Raji (cell line): Measurements from ENCODE around the gene MTA1.

Experiments used
- POLR2A ChIP-seq: IDR thresholded peaks from 2 replicates; pipeline ENCODE4 v1.6.1; 2011; ENCODE audit warnings: low read depth, low read length, control low read depth; ENCODE audit not compliant: insufficient read depth

The MTA1 gene

DNA sequence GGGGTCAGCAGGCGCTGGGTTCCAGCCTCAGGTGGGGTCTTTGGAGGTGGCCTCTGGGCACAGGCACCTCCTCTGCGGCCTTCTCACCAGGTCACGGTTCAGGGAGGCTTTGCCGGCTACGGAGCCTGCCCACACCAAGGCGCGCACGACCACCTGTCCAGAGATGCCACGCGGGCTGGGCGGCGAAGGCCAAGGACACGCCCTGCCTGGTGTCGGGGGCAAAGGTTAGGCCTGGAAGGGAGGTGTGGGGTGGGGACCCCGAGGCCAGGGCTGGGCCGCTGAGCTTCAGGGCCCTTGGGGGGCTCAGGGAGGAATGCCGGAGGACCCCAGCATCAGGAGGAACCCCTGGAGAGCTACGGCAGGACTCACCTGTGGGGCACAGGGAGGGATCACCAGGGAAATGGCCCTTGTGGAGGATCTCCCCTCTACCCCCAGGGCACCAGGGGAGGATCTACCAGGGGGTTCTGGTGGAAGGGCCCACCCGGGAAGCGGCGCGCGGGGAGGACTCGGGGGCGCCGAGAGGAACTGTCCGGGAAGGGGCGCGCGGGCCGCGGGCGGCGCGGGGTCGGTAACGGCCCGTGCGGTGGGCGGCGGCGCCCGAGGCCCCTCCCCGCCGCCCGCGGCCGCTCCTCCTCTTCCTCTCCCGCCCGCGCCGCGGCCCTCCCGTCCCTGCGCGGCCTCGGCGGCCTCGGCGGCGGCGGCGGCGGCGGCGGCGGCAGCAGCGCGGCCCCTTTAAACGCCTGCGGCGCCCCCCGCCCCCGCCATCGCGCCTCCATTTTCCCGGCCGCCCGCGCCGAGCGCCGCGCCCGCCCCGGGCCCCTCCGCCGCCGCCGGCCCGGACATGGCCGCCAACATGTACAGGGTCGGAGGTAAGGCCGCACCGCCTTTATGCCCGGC is at the start of gene MTA1:
Gene MTA1, plus strand, starts transcription at position 633 of the 897 bp plus-strand sequence. Its CDS starts 209 bp downstream, at position 842.
- TF ChIP-seq POLR2A, result peak; percentile 56

DNA sequence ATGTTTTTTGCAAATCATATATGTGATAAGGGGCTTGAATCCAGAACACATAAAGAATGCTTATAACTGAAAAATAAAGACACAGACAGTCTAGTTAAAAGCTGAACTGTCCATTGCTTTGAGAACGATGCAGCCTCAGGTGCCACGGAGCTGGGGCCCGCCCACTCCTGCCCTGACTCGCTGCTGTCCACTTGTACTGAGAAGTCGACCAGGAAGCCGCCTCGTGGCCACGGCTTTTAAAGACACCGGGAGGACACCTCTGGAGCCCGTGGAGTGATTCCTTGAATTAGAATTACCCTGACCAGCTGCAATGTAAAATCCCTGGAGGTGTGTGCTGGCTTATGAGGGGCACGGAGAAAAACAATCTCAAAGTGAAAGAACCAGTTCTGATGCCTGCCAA is 45.2 kb upstream of the MTA1 start:
- no peak for TF ChIP-seq POLR2A

DNA sequence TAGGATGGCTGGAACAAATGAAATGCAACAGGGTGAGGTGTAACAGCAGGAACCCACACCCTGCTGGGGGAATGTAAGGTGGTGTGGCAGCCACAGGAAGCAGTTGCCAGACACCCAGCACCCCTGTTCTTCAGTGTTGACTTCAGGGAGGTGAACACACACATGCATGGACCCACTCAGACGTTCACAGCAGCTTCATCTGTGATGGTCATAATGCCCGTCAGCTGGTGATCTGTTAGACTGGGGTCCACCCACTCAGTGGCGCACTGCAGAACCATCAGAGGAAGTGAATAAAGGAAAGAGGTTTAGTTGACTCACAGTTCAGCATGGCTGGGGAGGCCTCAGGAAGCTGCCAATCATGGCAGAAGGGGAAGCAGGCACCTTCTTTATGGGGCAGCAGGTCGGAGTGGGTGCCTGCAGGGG is 44.0 kb upstream of the MTA1 start:
- TF ChIP-seq POLR2A, result no peak

DNA sequence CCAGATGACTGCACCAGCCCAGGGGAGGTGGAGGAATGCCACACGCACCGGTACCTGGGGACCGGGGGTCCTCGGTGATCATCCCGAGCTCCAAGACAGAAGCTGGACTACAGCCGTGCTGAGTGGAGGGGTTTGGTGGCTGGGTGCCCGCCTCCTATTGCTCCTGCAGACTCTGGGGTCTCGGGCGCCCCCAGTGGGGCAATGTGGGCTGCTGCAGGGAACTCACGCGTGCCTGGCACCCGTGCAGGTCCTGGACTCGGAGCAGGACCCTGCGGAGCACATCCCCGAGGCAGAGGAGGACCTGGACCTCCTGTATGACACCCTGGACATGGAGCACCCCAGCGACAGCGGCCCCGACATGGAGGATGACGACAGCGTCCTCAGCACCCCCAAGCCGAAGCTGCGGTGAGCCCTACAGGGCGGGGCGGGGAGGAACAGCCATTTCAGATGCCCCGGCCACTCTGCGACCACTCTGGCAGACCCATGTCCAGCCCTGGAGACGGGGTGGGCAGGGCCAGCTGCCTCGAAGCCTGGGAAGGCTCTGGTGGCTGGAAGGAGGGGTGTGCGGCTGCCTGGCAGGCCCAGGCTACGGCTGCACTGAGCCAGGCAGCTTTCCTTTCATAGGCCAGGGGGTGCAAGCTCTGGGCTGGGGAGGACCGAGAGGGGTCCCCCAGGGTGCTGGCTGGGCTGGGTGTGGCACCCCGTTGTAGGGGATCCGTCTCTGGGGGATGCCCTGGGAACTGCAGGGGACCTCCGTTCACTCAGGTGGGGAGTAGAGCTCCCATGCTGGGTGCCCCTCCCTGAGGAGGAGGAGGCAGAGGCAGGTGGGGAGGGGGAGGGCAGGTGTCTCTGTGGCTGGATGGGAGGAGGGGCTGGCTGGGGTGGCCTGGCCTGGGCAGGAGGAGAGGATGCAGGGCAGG is 42.8 kb upstream of the MTA1 start:
- no peak for TF ChIP-seq POLR2A

DNA sequence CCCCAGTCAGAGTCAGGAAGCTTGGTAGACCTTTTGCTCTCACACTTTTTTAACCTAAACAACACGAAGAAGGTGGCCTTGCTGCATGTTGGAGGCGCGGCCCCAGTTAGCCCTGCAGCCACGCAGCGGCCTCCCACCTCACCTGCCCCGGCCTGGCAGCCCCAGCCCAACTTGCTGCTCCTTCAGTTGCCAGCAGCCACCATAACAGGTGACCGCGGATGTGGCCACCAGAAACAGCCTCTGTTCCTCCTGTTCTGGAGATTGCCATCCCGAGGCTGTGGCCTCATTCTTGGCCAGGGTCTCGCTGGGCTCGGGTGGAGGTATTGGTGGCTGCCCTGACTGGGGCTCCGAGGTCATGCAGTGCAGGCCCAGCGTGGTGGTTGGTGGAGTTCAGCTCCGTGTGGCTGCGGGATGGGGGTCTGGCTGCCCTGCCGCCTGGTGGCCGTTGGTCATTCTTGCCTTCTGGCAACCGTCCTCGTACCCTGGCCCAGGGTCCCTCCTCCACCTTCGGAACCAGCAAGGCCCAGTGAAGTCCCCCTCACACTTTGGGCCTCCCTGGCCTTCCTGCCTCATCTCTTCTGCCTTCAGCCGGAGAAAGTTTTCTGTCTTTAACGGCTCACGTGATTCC is 42.0 kb upstream of the MTA1 start:
- TF ChIP-seq POLR2A, result no peak

DNA sequence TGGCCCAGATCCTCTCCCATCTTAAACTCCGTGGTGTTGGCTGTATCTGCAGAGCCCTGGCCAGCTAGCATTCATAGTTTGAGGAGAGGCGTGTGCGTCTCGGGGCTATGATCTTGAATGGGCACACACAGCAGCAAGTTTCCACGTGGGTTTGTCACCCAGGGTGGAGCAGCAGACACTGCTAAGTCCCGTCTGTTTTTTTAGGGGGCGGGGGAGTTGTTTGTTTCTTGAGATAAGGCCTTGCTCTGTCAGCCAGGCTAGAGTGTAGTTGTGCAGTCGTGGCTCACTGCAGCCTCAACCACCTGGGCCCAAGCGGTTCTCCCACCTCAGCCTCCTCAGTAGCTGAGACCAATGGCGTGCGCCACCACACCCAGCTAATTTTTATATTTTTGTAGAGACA is 41.4 kb upstream of the MTA1 start:
- TF ChIP-seq POLR2A, result no peak

DNA sequence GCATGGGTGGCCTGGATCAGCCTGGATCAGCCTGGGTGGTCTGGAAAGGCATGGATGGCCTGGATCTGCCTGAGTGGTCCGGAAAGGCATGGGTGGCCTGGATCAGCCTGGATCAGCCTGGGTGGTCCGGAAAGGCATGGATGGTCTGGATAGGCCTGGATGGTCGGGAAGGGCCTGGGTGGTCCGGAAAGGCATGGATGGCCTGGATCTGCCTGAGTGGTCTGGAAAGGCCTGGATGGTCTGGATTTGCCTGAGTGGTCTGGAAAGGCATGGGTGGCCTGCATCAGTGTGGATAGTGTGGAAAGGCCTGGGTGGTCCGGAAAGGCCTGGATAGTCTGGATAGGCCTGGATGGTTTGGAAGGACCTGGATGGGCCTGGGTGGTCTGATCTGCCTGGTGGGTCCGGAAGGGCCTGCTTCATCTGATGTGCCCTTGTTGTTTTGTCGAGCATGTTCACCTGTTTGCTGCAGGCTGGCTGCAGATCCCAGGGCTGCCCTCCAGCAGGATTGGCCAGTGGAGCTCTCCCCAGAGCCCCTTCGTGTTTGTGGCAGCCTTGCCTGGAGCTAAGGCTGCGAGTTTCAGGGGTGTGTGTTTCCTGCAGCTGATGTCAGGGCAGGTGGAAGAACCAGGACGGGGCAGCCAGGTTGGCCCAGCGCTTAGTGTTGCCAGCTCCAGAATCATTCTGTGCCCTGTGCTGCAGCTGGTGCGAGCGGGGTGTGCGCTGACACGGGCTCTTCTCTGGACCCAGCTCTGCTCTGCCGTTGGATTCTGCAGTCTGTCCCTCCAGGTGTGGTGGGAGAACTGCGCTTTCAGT is 40.5 kb upstream of the MTA1 start:
- TF ChIP-seq POLR2A, result no peak

DNA sequence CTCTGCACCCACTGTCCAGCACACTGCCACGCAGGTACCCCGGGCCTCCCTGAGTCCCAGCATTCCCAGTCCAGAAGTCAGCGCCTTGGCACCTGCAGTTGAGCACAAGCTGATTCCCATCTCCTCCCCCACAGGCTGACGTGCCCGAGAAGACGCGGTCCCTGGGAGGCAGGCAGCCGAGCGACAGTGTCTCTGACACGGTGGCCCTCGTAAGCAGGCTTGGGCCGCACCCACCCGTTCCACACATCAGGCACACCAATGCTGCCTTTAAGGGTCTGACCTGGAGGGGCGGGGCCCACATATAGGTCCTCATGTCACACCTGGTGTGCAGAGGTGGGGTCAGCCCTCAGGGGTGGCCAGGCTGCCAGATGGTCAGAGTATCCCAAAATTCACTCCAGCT is 39.7 kb upstream of the MTA1 start:
- TF ChIP-seq POLR2A, result no peak

DNA sequence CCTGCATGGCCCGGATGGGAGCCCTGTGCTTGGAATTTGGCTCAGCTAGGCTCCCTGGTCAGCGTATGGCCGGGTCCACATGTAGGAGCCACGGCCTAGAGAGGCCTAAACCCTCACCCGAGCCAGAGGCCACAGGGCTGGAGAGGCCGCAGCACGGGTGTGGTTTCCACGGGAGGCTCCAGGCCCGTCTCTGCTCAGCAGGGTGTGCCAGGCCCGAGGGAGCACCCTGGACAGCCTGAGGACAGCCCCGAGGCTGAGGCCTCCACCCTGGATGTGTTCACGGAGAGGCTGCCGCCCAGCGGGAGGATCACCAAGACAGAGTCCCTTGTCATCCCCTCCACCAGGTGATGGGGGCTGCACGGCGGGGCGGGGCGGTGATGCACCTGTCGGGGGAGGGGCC is 38.9 kb upstream of the MTA1 start:
- no peak for TF ChIP-seq POLR2A

DNA sequence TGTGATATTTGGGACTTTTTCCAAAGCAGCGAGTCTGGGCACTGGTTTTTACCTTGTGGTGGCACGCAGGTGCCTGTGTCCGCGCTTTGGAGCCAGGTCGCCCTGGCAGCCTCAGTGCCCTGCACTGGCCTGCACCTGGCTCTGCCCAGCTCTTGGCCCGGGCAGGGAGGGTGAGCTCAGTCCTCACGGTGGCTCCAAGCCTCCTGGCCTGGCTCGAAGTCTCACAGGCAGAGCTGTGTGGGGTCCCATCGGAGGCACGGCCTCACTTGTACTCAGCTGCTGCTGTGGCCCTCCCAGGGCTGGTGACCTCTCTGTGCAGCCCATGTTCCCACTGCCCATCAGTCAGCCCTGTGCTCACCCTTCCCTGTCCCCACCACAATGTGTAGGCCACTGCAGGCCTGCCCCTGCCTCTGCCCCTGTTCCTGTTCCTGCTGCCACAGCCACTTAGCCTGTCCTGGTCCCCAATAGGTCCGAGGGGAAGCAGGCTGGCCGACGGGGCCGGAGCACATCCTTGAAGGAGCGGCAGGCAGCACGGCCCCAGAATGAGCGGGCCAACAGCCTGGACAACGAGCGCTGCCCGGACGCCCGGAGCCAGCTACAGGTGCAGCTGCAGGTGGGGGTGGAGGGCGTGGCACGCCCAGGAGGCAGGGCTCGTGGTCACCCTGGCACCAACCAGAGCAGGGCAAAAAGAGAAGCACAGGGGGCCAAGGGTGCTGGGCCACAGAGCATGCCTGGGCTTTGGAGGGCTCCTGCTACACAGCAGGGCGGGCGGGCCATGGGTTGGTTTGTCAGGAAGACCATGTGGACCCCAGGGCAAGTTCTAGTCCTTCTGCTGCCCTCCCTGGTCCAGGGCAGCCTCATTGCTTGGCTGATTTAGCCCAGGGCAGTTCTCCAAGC is 37.9 kb upstream of the MTA1 start:
- TF ChIP-seq POLR2A, result no peak

DNA sequence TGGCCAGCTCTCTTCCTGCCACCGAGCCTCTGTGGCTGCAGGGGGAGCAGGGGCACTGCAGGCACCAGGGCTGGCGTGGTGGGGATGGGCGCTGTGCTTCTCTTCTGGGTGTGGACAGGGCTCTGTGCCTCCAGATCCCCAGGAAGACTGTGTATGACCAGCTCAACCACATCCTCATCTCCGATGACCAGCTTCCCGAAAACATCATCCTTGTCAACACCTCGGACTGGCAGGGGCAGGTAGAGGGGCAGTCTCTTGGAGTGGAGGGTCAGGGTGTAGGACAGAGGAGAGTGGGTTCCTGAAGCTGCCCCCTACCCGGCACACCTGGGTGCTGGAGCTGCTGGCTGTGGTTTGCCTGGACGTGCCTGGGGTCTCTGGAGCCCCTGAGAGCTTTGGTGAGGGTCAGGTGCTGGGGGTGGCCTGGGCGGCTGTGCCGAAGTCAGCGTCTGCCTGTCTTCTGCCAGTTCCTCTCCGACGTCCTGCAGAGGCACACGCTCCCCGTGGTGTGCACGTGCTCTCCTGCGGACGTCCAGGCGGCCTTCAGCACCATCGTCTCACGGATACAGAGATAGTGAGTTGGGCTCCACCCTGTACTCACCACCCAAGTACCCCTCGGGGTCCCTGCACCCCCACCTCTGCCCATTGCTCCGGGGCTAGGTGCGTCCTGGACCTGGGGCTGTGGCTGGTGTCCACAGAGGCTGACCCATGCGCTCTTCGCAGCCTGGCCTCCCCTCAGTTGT is 37.1 kb upstream of the MTA1 start:
- no peak for TF ChIP-seq POLR2A

DNA sequence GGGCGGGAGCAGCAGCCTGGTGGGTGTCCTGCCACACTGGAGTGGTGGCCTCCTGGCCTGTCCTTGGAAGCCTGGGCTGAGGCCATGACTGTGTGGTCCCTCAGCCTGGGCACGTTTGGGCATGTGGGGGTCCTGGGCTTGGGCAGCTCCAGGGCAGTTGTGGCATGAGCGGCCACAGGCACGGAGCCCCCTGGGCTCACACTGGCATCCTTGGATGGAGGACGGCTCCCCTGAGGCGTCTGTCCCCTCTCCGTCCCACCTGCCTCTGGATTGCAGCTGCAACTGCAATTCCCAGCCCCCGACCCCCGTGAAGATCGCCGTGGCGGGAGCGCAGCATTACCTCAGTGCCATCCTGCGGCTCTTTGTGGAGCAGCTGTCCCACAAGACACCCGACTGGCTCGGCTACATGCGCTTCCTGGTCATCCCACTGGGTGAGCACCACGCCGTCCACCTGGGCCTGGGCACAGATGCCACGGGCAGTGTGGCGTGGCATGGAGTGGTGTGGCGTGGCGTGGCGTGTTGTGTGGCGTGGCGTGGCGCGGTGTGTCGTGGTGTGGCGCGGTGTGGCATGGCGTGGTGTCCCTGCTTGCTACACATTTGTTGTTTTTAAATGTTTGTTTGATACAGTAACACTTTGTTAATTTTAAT is 36.4 kb upstream of the MTA1 start:
- no peak for TF ChIP-seq POLR2A
